Measurements from ENCODE around the gene CCSER1. TPM values are rescaled to one million over a fixed set of nuclear protein-coding genes. Genes with fewer than 3 reads are reported as not detected.

Gene CCSER1
- total RNA-seq, 3 donors from 2014 or later (not counting 1 experiment from before 2014, with no cell fraction given), result 0.87 to 1.1 (median 1.1) TPM

DNA sequence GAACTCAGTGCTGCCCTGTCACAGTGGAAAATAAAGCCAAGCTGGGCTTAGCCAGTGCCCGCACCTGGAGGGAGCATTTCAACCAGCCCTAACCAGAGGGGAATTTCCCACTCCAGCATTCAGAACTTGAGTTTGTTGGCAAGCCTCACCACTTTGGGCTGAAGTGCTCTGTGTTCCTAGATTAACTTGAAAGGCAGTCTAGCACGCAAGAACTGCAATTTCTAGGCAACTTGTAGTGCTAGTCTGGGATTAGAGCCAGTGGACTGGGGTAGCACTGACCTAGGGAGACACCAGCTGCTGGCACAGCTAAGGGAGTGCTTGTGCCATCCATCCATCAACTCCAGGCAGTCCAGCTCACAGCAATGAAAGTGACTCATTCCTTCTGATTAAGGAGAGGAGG, 1115.9 kb downstream of the CCSER1 start:
- intact Hi-C loops (cut with micrococcal nuclease), result no loop called here
- Mint-ChIP-seq H3K27me3 (ENCODE audit: low read depth in 2 of 2) (no peaks in the 10 kb centered on the region), H3K4me1 (no peaks in the 10 kb centered on the region), H3K36me3 (peaks cover 17% of the 10 kb centered on the region), H3K4me3 (no peak overlapping the region), H3K9me3 (peaks cover 10 to 13% of the 10 kb centered on the region in 2 donors), H3K27ac (no peak overlapping the region)
- ATAC-seq (no peak), DNase-seq (no peak)
- no peaks in the 10 kb centered on the region for H3K27me3 ChIP-seq (ENCODE audit: control insufficient read depth, insufficient read depth, low read length)
- no peaks in the 10 kb centered on the region for H3K36me3 ChIP-seq (ENCODE audit: control insufficient read depth, insufficient read depth, low read length)
- 77% methylated on average over 2 of the region's 2 CpGs for WGBS (ENCODE audit: insufficient coverage)
- TF ChIP-seq CTCF (IDR thresholded peaks at IDR 0.05), result no peak
- peaks cover 17% of the 10 kb centered on the region for H3K9me3 ChIP-seq (ENCODE audit: control insufficient read depth, insufficient read depth, low read length)
- H3K4me1 ChIP-seq (ENCODE audit: control insufficient read depth, insufficient read depth, low read length), result no peaks in the 10 kb centered on the region
- no peak overlapping the region for H3K27ac ChIP-seq (ENCODE audit: low read length)
- no peak overlapping the region for H3K4me3 ChIP-seq (ENCODE audit: low read length)

DNA sequence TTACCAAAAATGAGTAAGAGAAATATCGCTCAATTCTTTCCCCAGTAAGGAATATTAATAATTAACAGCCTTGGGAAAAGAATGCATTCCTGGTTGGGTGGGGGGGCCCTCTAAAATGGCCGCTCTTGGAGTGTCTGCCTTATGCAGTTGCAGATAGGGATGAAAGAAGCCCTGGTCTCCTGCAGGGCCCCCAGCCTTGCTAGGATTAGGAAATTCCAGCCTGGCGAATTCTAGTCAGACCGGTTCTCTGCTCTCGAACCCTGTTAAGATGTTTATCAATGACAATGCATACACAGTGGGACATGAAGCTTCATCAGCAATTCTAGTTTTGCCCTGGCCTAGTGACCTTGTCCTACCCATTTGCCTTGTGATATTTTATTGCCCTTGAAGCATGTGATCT, 1128.8 kb downstream of the CCSER1 start:
- H3K36me3 ChIP-seq (ENCODE audit: control insufficient read depth, insufficient read depth, low read length), result no peaks in the 10 kb centered on the region
- H3K27me3 Mint-ChIP-seq (ENCODE audit: low read depth in 2 of 2), result no peaks in the 10 kb centered on the region
- ATAC-seq, result no peak
- no peak overlapping the region for H3K4me3 ChIP-seq (ENCODE audit: low read length)
- no peaks in the 10 kb centered on the region for H3K27me3 ChIP-seq (ENCODE audit: control insufficient read depth, insufficient read depth, low read length)
- no peak overlapping the region for H3K27ac Mint-ChIP-seq
- 93% methylated on average over 4 of the region's 5 CpGs for WGBS (ENCODE audit: insufficient coverage)
- no peaks in the 10 kb centered on the region for H3K4me1 Mint-ChIP-seq
- H3K9me3 Mint-ChIP-seq, result peaks cover 5 to 8% of the 10 kb centered on the region in 2 donors
- no peak for TF ChIP-seq CTCF (IDR thresholded peaks at IDR 0.05)
- DNase-seq, result no peak
- no peaks in the 10 kb centered on the region for H3K4me1 ChIP-seq (ENCODE audit: control insufficient read depth, insufficient read depth, low read length)
- H3K27ac ChIP-seq (ENCODE audit: low read length), result no peak overlapping the region
- H3K36me3 Mint-ChIP-seq, result peaks cover 2% of the 10 kb centered on the region
- no peaks in the 10 kb centered on the region for H3K9me3 ChIP-seq (ENCODE audit: control insufficient read depth, insufficient read depth, low read length)
- intact Hi-C loops (cut with micrococcal nuclease), result no loop called here
- no peak overlapping the region for H3K4me3 Mint-ChIP-seq

DNA sequence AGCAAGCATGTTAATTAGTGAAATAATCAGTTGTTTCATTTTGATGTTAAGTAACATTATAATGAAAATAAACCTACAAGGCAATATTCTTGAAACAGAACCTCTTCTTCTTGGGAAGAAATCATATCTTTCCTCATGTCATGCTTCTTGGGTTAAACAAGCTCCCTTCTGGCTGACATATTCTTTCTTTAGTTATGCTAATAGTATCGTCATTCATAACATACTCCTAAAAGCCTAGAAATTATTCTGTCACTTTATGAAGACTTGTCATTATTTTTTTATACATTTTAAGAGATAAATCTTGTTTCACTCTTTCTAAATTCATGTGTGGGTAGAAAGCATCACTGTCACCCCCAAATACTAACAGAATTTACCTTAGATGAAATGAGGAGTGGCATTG, 1129.6 kb downstream of the CCSER1 start:
- no peaks in the 10 kb centered on the region for H3K9me3 ChIP-seq (ENCODE audit: control insufficient read depth, insufficient read depth, low read length)
- H3K9me3 Mint-ChIP-seq, result peaks cover 8 to 12% of the 10 kb centered on the region in 2 donors
- no CpG with 5 or more reads among the region's 1 CpG for WGBS (ENCODE audit: insufficient coverage)

More for the DNA sequence above, 1129.6 kb downstream of the CCSER1 start:
- Histone ChIP-seq H3K27me3 (ENCODE audit: control insufficient read depth, insufficient read depth, low read length) (no peaks in the 10 kb centered on the region), H3K27ac (ENCODE audit: low read length) (no peak overlapping the region), H3K4me3 (ENCODE audit: low read length) (no peak overlapping the region), H3K4me1 (ENCODE audit: control insufficient read depth, insufficient read depth, low read length) (no peaks in the 10 kb centered on the region), H3K36me3 (ENCODE audit: control insufficient read depth, insufficient read depth, low read length) (no peaks in the 10 kb centered on the region)
- no peak for TF ChIP-seq CTCF (IDR thresholded peaks at IDR 0.05)
- Mint-ChIP-seq H3K4me1 (no peaks in the 10 kb centered on the region), H3K27ac (no peak overlapping the region), H3K36me3 (peaks cover 7% of the 10 kb centered on the region), H3K4me3 (no peak overlapping the region), H3K27me3 (ENCODE audit: low read depth in 2 of 2) (no peaks in the 10 kb centered on the region)
- intact Hi-C loops (cut with micrococcal nuclease), result no loop called here
- ATAC-seq, result no peak
- DNase-seq, result no peak
